ENCODE measurements around the gene NHS. TPM values are rescaled to one million over a fixed set of nuclear protein-coding genes. Genes with fewer than 3 reads are reported as not detected.

The NHS gene
- total RNA-seq, 1 donor from 2014 or later = 8.6 TPM

- DNase-seq (ENCODE audit: low read depth) = peak; percentile 78
- TF ChIP-seq CTCF (IDR thresholded peaks at IDR 0.05; ENCODE audit: insufficient read depth, low read length, poor library complexity, severe bottlenecking) = no peak
- Histone ChIP-seq H3K4me3 (ENCODE audit: low read depth, low read length) (no peak overlapping the region), H3K27me3 (ENCODE audit: control insufficient read depth, insufficient read depth, low read length) (no peaks in the 10 kb centered on the region), H3K36me3 (ENCODE audit: control insufficient read depth, insufficient read depth, low read length) (no peaks in the 10 kb centered on the region)
Measured at GRCh38 chrX:17413228-17413627, 38.2 kb downstream of the NHS start.

GRCh38 chrX:17414027-17414658 is 39.1 kb downstream of the NHS start:
- DNase-seq (ENCODE audit: low read depth) = no peak
- H3K27me3 ChIP-seq (ENCODE audit: control insufficient read depth, insufficient read depth, low read length) = no peaks in the 10 kb centered on the region
- no peaks in the 10 kb centered on the region for H3K36me3 ChIP-seq (ENCODE audit: control insufficient read depth, insufficient read depth, low read length)
- no peak for TF ChIP-seq CTCF (IDR thresholded peaks at IDR 0.05; ENCODE audit: insufficient read depth, low read length, poor library complexity, severe bottlenecking)
- no peak overlapping the region for H3K4me3 ChIP-seq (ENCODE audit: low read depth, low read length)

GRCh38 chrX:17414839-17415238 is 39.8 kb downstream of the NHS start:
- DNase-seq (ENCODE audit: low read depth) = no peak
- TF ChIP-seq CTCF (IDR thresholded peaks at IDR 0.05; ENCODE audit: insufficient read depth, low read length, poor library complexity, severe bottlenecking) = no peak
- H3K4me3 ChIP-seq (ENCODE audit: low read depth, low read length) = no peak overlapping the region
- no peaks in the 10 kb centered on the region for H3K27me3 ChIP-seq (ENCODE audit: control insufficient read depth, insufficient read depth, low read length)
- H3K36me3 ChIP-seq (ENCODE audit: control insufficient read depth, insufficient read depth, low read length) = no peaks in the 10 kb centered on the region

GRCh38 chrX:17415242-17415810 is 40.3 kb downstream of the NHS start:
- H3K27me3 ChIP-seq (ENCODE audit: control insufficient read depth, insufficient read depth, low read length) = no peaks in the 10 kb centered on the region
- H3K36me3 ChIP-seq (ENCODE audit: control insufficient read depth, insufficient read depth, low read length) = no peaks in the 10 kb centered on the region
- DNase-seq (ENCODE audit: low read depth) = no peak
- no peak overlapping the region for H3K4me3 ChIP-seq (ENCODE audit: low read depth, low read length)
- no peak for TF ChIP-seq CTCF (IDR thresholded peaks at IDR 0.05; ENCODE audit: insufficient read depth, low read length, poor library complexity, severe bottlenecking)

- Histone ChIP-seq H3K4me3 (ENCODE audit: low read depth, low read length) (no peak overlapping the region), H3K36me3 (ENCODE audit: control insufficient read depth, insufficient read depth, low read length) (no peaks in the 10 kb centered on the region), H3K27me3 (ENCODE audit: control insufficient read depth, insufficient read depth, low read length) (no peaks in the 10 kb centered on the region)
- no peak for DNase-seq (ENCODE audit: low read depth)
- TF ChIP-seq CTCF (IDR thresholded peaks at IDR 0.05; ENCODE audit: insufficient read depth, low read length, poor library complexity, severe bottlenecking) = no peak
Measured at GRCh38 chrX:17417372-17417771, 42.4 kb downstream of the NHS start.

- TF ChIP-seq CTCF (IDR thresholded peaks at IDR 0.05; ENCODE audit: insufficient read depth, low read length, poor library complexity, severe bottlenecking) = no peak
- H3K36me3 ChIP-seq (ENCODE audit: control insufficient read depth, insufficient read depth, low read length) = no peaks in the 10 kb centered on the region
- no peak overlapping the region for H3K4me3 ChIP-seq (ENCODE audit: low read depth, low read length)
- no peaks in the 10 kb centered on the region for H3K27me3 ChIP-seq (ENCODE audit: control insufficient read depth, insufficient read depth, low read length)
- DNase-seq (ENCODE audit: low read depth) = no peak
Measured at GRCh38 chrX:17425136-17425535, 50.1 kb downstream of the NHS start.

Measured in kidney epithelial cell (primary cell).